HCT116 (cell line): ENCODE data around the gene ADGRV1. TPM values are rescaled to one million over a fixed set of nuclear protein-coding genes. Genes with fewer than 3 reads are reported as not detected.

Experiments
- ATAC-seq: fragments of 200-7000 bp; cut with Tn5 transposase; 2 replicates; pipeline ENCODE4 v1.9.1; 2020; ENCODE audit warnings: mild to moderate bottlenecking, moderate library complexity
- BruUV-seq: library from RNA; stranded (reverse); fragments of 400-500 nt; replicated peaks from 2 replicates; lab custom pipeline; 2021; lab: Mats Ljungman, UMichigan
- CTCF ChIA-PET: fragments of 300-600 bp; sonication (Branson Sonifier 250); formaldehyde crosslinking; loops from one replicate; lab custom pipeline; 2021; ENCODE audit warnings: antibody characterized with exemption; lab: Charles Lee
- POLR2A ChIA-PET: fragments of 300-600, 350-600 bp; sonication (Branson Sonifier 250); formaldehyde crosslinking; loops from one replicate; lab custom pipeline; 2021; ENCODE audit warnings: antibody characterized with exemption; lab: Charles Lee
- RAD21 ChIA-PET, 2 experiments: fragments of 300-600 bp; sonication (Branson Sonifier 250); formaldehyde crosslinking; loops; one replicate each; lab custom pipeline; 2023; ENCODE audit warnings: low total read pairs in 2 of 2; ENCODE audit not compliant: uncharacterized antibody in 2 of 2, unreplicated experiment in 2 of 2, low non-redundant PET in 1 of 2; lab: Charles Lee
- DNase-seq: peaks from one replicate; pipeline ENCODE4 v3.0.0-alpha.2; 2010; ENCODE audit warnings: low read depth, low spot score
- H2AFZ ChIP-seq: fragments of 200-600 bp; shearing (Covaris generic), sonication (generic); 2 replicates; pipeline ENCODE4 v1.6.1; 2017; ENCODE audit warnings: low read depth, mixed run types, mixed read lengths, antibody characterized with exemption, low read length; ENCODE audit not compliant: poor library complexity, severe bottlenecking
- H3K27ac ChIP-seq: 2 replicates; pipeline ENCODE4 v1.5.1; 2012; ENCODE audit warnings: low read depth, low read length
- H3K27me3 ChIP-seq: fragments of 200-600 bp; sonication (generic); 2 replicates; pipeline ENCODE4 v1.6.1; 2016; ENCODE audit warnings: mixed run types, low read length, mixed read lengths; ENCODE audit not compliant: insufficient read depth
- H3K36me3 ChIP-seq, 2 experiments: fragments of 200-500 bp in 1 of 2; fragments of 200-600 bp in 1 of 2; sonication (Bioruptor generic) in 1 of 2; sonication (generic) in 1 of 2; 2 replicates each; pipeline versions ENCODE4 v1.5.1 to v1.6.1; 2014 to 2016; ENCODE audit warnings: low read length in 2 of 2, inconsistent platforms in 1 of 2, mixed read lengths in 1 of 2, mixed run types in 1 of 2; ENCODE audit not compliant: insufficient read depth in 2 of 2, control insufficient read depth in 1 of 2
- H3K4me1 ChIP-seq, 2 experiments: fragments of 200-600 bp in 1 of 2; sonication (generic) in 1 of 2; 2 replicates each; pipeline versions ENCODE4 v1.5.1 to v1.6.1; 2012 to 2017; ENCODE audit warnings: low read length in 2 of 2, inconsistent platforms in 1 of 2, mild to moderate bottlenecking in 1 of 2, mixed read lengths in 1 of 2, mixed run types in 1 of 2, moderate library complexity in 1 of 2; ENCODE audit not compliant: insufficient read depth in 2 of 2, control insufficient read depth in 1 of 2
- H3K4me2 ChIP-seq: fragments of 200-600 bp; sonication (generic); 2 replicates; pipeline ENCODE4 v1.6.1; 2017; ENCODE audit warnings: mixed run types, low read length, mixed read lengths
- H3K4me3 ChIP-seq, 2 experiments: fragments of 200-600 bp in 1 of 2; sonication (generic) in 1 of 2; replicated peaks in 1 of 2; 2 replicates each; pipeline ENCODE4 v1.5.1; 2011 to 2016; ENCODE audit warnings: low read length in 2 of 2, control low read depth in 1 of 2, low read depth in 1 of 2, mild to moderate bottlenecking in 1 of 2, mixed read lengths in 1 of 2, mixed run types in 1 of 2
- H3K79me2 ChIP-seq: fragments of 200-600 bp; sonication (generic); 2 replicates; pipeline ENCODE4 v1.6.1; 2017; ENCODE audit warnings: mild to moderate bottlenecking, mixed run types, low read length, moderate library complexity, mixed read lengths; ENCODE audit not compliant: insufficient read depth
- H3K9ac ChIP-seq: fragments of 200-600 bp; sonication (generic); 2 replicates; pipeline ENCODE4 v1.6.1; 2016; ENCODE audit warnings: low read length, mixed read lengths
- H3K9me2 ChIP-seq: fragments of 200-600 bp; sonication (generic), shearing (Covaris generic); 2 replicates; pipeline ENCODE4 v1.6.1; 2017; ENCODE audit warnings: mixed run types, mild to moderate bottlenecking, moderate library complexity; ENCODE audit not compliant: insufficient read depth
- H3K9me3 ChIP-seq, 2 experiments: fragments of 200-500 bp in 1 of 2; fragments of 200-600 bp in 1 of 2; sonication (Bioruptor generic) in 1 of 2; sonication (generic) in 1 of 2; 2 replicates each; pipeline ENCODE4 v1.6.1; 2014 to 2017; ENCODE audit warnings: low read length in 2 of 2, mixed read lengths in 2 of 2, inconsistent platforms in 1 of 2, low read depth in 1 of 2, mild to moderate bottlenecking in 1 of 2, mixed run types in 1 of 2, moderate library complexity in 1 of 2; ENCODE audit not compliant: control insufficient read depth in 1 of 2, insufficient read depth in 1 of 2
- H4K20me1 ChIP-seq: fragments of 200-600 bp; sonication (generic), shearing (Covaris generic); 2 replicates; pipeline ENCODE4 v1.6.1; 2017; ENCODE audit warnings: mixed run types, mild to moderate bottlenecking, moderate library complexity; ENCODE audit not compliant: insufficient read depth
- CTCF ChIP-seq, 3 experiments: fragments of 200-600 bp in 1 of 3; sonication (generic) in 1 of 3; IDR thresholded peaks in 2 of 3; conservative IDR thresholded peaks in 1 of 3; 2 replicates each; pipeline ENCODE4 v1.5.1; 2012 to 2017; ENCODE audit warnings: low read depth in 2 of 3, low read length in 2 of 3, antibody characterized with exemption in 1 of 3, borderline replicate concordance in 1 of 3, control low read depth in 1 of 3, mild to moderate bottlenecking in 1 of 3, mixed read lengths in 1 of 3, mixed run types in 1 of 3, moderate library complexity in 1 of 3; ENCODE audit not compliant: insufficient read depth in 1 of 3
- ELF1 ChIP-seq: IDR thresholded peaks from 2 replicates; pipeline ENCODE4 v1.6.1; 2012; ENCODE audit warnings: low read depth, borderline replicate concordance
- FOSL1 ChIP-seq: IDR thresholded peaks from 2 replicates; pipeline ENCODE4 v1.6.1; 2012; ENCODE audit warnings: low read depth
- TCF7L2 ChIP-seq: IDR thresholded peaks from 2 replicates; pipeline ENCODE4 v1.7.0; 2011; ENCODE audit warnings: borderline replicate concordance, inconsistent platforms; ENCODE audit not compliant: insufficient read depth, insufficient read length; ENCODE audit errors: extremely low read depth
- ZBTB33 ChIP-seq: IDR thresholded peaks from 2 replicates; pipeline ENCODE4 v1.6.1; 2011; ENCODE audit warnings: mild to moderate bottlenecking, low read length, moderate library complexity; ENCODE audit not compliant: insufficient replicate concordance; ENCODE audit errors: extremely low read depth
- ZNF274 ChIP-seq: fragments of 200-500 bp; sonication (Bioruptor generic); IDR thresholded peaks from 2 replicates; pipeline ENCODE4 v1.6.1; 2014; ENCODE audit warnings: mild to moderate bottlenecking, low read depth, low read length, inconsistent platforms
- intact Hi-C: fragments of 100-400 bp; cut with micrococcal nuclease; formaldehyde crosslinking; loops from 2 replicates; pipeline ENCODE4 v1.10.0; 2022
- total RNA-seq: library from RNA; stranded (reverse); gene quantifications from one replicate; pipeline ENCODE4 v1.2.1, GENCODE V29; 2021; ENCODE audit not compliant: unreplicated experiment

Gene ADGRV1
- total RNA-seq, 1 experiment from 2014 or later: 6.0 TPM

- no peaks in the 10 kb centered on the region for H4K20me1 ChIP-seq
- RAD21 ChIA-PET: no interaction called here
- no peaks in the 10 kb centered on the region for H3K36me3 ChIP-seq
- no peak overlapping the region for H3K4me2 ChIP-seq
- CTCF ChIA-PET: no interaction called here
- H3K79me2 ChIP-seq: no peaks in the 10 kb centered on the region
- intact Hi-C loops: no loop called here
- POLR2A ChIA-PET: no interaction called here
- H3K4me1 ChIP-seq: peaks cover 2 to 11% of the 10 kb centered on the region in 2 experiments; a peak in 3 of 4 replicates
- H3K27me3 ChIP-seq: no peaks in the 10 kb centered on the region
- DNase-seq (no peak), ATAC-seq (no peak)
- H3K9me2 ChIP-seq: no peaks in the 10 kb centered on the region
- H3K27ac ChIP-seq: no peak overlapping the region
- H2AFZ ChIP-seq: no peak overlapping the region
- H3K9me3 ChIP-seq: no peaks in the 10 kb centered on the region
- no peak overlapping the region for H3K4me3 ChIP-seq
- no TSS peak for BruUV-seq
- no peak overlapping the region for H3K9ac ChIP-seq
- TF ChIP-seq ZBTB33: no peak
- no peak for TF ChIP-seq FOSL1
- TF ChIP-seq TCF7L2: no peak
- no peak for TF ChIP-seq ELF1
- no peak for TF ChIP-seq ZNF274
- TF ChIP-seq CTCF (IDR thresholded peaks at IDR 0.05 in 2 of 3, conservative IDR thresholded peaks at IDR 0.05 in 1 of 3; ENCODE audit: borderline replicate concordance in 1 of 3, insufficient read depth in 1 of 3, low read depth in 2 of 3, low read length in 2 of 3): no peak
Observed at GRCh38 chr5:91158011-91158410, 599.4 kb downstream of the ADGRV1 start.
